GM12878 (cell line): ENCODE results near the gene SHANK1. TPM values are rescaled to one million over a fixed set of nuclear protein-coding genes. Genes with fewer than 3 reads are reported as not detected.

ENCODE experiments used
- ATAC-seq: fragments of 200-7000 bp; cut with Tn5 transposase; 3 replicates; pipeline ENCODE4 v1.9.1; 2020; ENCODE audit warnings: mild to moderate bottlenecking, moderate library complexity
- BruUV-seq: library from RNA; stranded (reverse); fragments of 400-500 nt; replicated peaks from 2 replicates; lab custom pipeline; 2021; lab: Mats Ljungman, UMichigan
- CTCF ChIA-PET: fragments of 300-600 bp; sonication (Branson Sonifier 250); formaldehyde crosslinking; extraction: SDS; loops from one replicate; lab custom pipeline; 2021; ENCODE audit warnings: inconsistent platforms; lab: Yijun Ruan, JAX
- POLR2A ChIA-PET: fragments of 350-600 bp; formaldehyde crosslinking; extraction: SDS; loops from one replicate; lab custom pipeline; 2021; ENCODE audit warnings: inconsistent platforms; lab: Charles Lee
- RAD21 ChIA-PET: fragments of 300-600 bp; sonication (Branson Sonifier 250); formaldehyde crosslinking; loops from one replicate; lab custom pipeline; 2023; ENCODE audit warnings: antibody characterized with exemption; ENCODE audit not compliant: unreplicated experiment; lab: Charles Lee
- SMC1A ChIA-PET: fragments of 300-600 bp; sonication (Branson Sonifier 250); formaldehyde crosslinking; loops from one replicate; lab custom pipeline; 2023; ENCODE audit not compliant: unreplicated experiment, uncharacterized antibody; lab: Charles Lee
- DNase-seq: peaks from one replicate; pipeline ENCODE4 v3.0.0-alpha.2; 2011; ENCODE audit warnings: low read depth, low spot score
- FAIRE-seq: peaks from 3 replicates; lab custom pipeline; 2011; peaks lifted over from hg19 to GRCh38; lab: Jason Lieb, UNC
- H2AFZ ChIP-seq: 2 replicates; pipeline ENCODE4 v1.6.0; 2011; ENCODE audit warnings: low read depth, low read length, control low read depth; ENCODE audit not compliant: control insufficient read depth
- H3K27ac ChIP-seq: 2 replicates; pipeline ENCODE4 v1.5.1; 2011; ENCODE audit warnings: control low read depth; ENCODE audit not compliant: control insufficient read depth, insufficient read depth
- H3K27me3 ChIP-seq, 2 experiments: replicated peaks in 1 of 2; 2 replicates each; pipeline versions ENCODE4 v1.6.0 to v1.6.1; 2011; ENCODE audit warnings: low read length in 1 of 2; ENCODE audit not compliant: control insufficient read depth in 2 of 2, insufficient read depth in 2 of 2
- H3K36me3 ChIP-seq, 2 experiments: 2 replicates each; pipeline ENCODE4 v1.5.1; 2011; ENCODE audit warnings: low read length in 1 of 2; ENCODE audit not compliant: control insufficient read depth in 2 of 2, insufficient read depth in 2 of 2
- H3K4me1 ChIP-seq: 2 replicates; pipeline ENCODE4 v1.6.1; 2011; ENCODE audit warnings: mild to moderate bottlenecking, low read length, moderate library complexity, mixed read lengths; ENCODE audit not compliant: control insufficient read depth, insufficient read depth
- H3K4me2 ChIP-seq: 2 replicates; pipeline ENCODE4 v1.6.0; 2011; ENCODE audit warnings: control low read depth; ENCODE audit not compliant: control insufficient read depth, insufficient read depth
- H3K4me3 ChIP-seq: fragments of 200-600 bp; sonication (generic); 2 replicates; pipeline ENCODE4 v1.5.1; 2016
- H3K79me2 ChIP-seq: 2 replicates; pipeline ENCODE4 v1.6.0; 2011; ENCODE audit warnings: low read length; ENCODE audit not compliant: control insufficient read depth, insufficient read depth
- H3K9ac ChIP-seq: 2 replicates; pipeline ENCODE4 v1.8.0; 2011; ENCODE audit warnings: low read length, control low read depth, mixed read lengths; ENCODE audit not compliant: control insufficient read depth, insufficient read depth
- H3K9me3 ChIP-seq: replicated peaks from 3 replicates; pipeline ENCODE4 v1.5.1; 2011; ENCODE audit warnings: mild to moderate bottlenecking, low read length; ENCODE audit not compliant: control insufficient read depth, insufficient read depth
- H4K20me1 ChIP-seq: 2 replicates; pipeline ENCODE4 v1.6.0; 2011; ENCODE audit not compliant: control insufficient read depth, insufficient read depth
- ATF2 ChIP-seq: IDR thresholded peaks from 2 replicates; pipeline ENCODE4 v1.6.1; 2012; ENCODE audit warnings: low read length, inconsistent platforms
- CBX3 ChIP-seq: fragments of 200-600 bp; sonication (generic); IDR thresholded peaks from 2 replicates; pipeline ENCODE4 v1.6.1; 2016; ENCODE audit warnings: low read depth, borderline replicate concordance
- HDGF ChIP-seq: fragments of 450-650 bp; IDR thresholded peaks from 2 replicates; pipeline ENCODE4 v1.6.1; 2016; ENCODE audit warnings: antibody characterized with exemption
- JUND ChIP-seq: IDR thresholded peaks from 2 replicates; pipeline ENCODE4 v1.6.1; 2012; ENCODE audit warnings: low read depth, mild to moderate bottlenecking, low read length, improper control_type of control experiment, moderate library complexity
- NFYB ChIP-seq: IDR thresholded peaks from 2 replicates; pipeline ENCODE4 v1.6.1; 2011; ENCODE audit warnings: low read depth, mild to moderate bottlenecking, low read length, improper control_type of control experiment, moderate library complexity; ENCODE audit not compliant: insufficient read depth
- NR2C2 ChIP-seq: IDR thresholded peaks from 2 replicates; pipeline ENCODE4 v1.6.1; 2011; ENCODE audit warnings: borderline replicate concordance, low read depth; ENCODE audit not compliant: control insufficient read depth, insufficient read length
- SMC3 ChIP-seq: IDR thresholded peaks from 2 replicates; pipeline ENCODE4 v1.6.1; 2011; ENCODE audit warnings: low read length, improper control_type of control experiment, borderline replicate concordance
- WRNIP1 ChIP-seq: IDR thresholded peaks from 2 replicates; pipeline ENCODE4 v1.6.1; 2011; ENCODE audit warnings: low read depth, low read length, improper control_type of control experiment, borderline replicate concordance
- ZSCAN29 ChIP-seq: fragments of 450-650 bp; IDR thresholded peaks from 2 replicates; pipeline ENCODE4 v1.6.1; 2017; ENCODE audit warnings: mild to moderate bottlenecking, moderate library complexity
- WGBS: methylation state at CpG from one replicate; pipeline ENCODE4 v1.1.6; 2016; ENCODE audit warnings: low lambda C conversion rate; ENCODE audit not compliant: insufficient replicate concordance, insufficient coverage; ENCODE audit errors: missing lambda C conversion rate; 5-methylcytosine and 5-hydroxymethylcytosine counted together
- in situ Hi-C: fragments of 300-500 bp; cut with MboI; formaldehyde crosslinking; loops from 9 replicates; pipeline ENCODE4 v1.14.3; 2018; ENCODE audit warnings: mixed read lengths
- intact Hi-C: fragments of 100-400 bp; cut with micrococcal nuclease; formaldehyde crosslinking; loops from one replicate; pipeline ENCODE4 v1.14.2; 2022; ENCODE audit not compliant: unreplicated experiment
- polyA plus RNA-seq, 11 experiments: library from polyadenylated mRNA; depleted of rRNA in 4 of 11; unstranded in 6 of 11; stranded (reverse) in 5 of 11; fragments of >200 nt; fragmentation: Nextera tagmentation in 4 of 11; fragmentation: Illumina TruSeq in 1 of 11; extraction: Ambion mirVana in 4 of 11; extraction: Trizol in 1 of 11; gene quantifications; 1 replicate in 1 of 11; 2 replicates in 10 of 11; pipeline versions ENCODE4 v1.2.1 to v1.2.3, GENCODE V29; 2011 to 2016; ENCODE audit warnings: inconsistent platforms in 2 of 11, missing spikeins in 2 of 11, low read depth in 1 of 11
- total RNA-seq, 4 experiments: library from RNA; depleted of rRNA in 3 of 4; stranded (reverse); fragments of >200 nt in 3 of 4; fragmentation: Illumina TruSeq in 1 of 4; extraction: Trizol in 1 of 4; gene quantifications; 2 replicates each; pipeline versions ENCODE4 v1.2.1 to v1.2.3, GENCODE V29; 2013 to 2021
- TF ChIP-seq, protein P1 (sequence below): fragments of 450-650 bp; conservative IDR thresholded peaks from 2 replicates; pipeline ENCODE4 v1.6.1; 2017; ENCODE audit warnings: mild to moderate bottlenecking, moderate library complexity

SHANK1 gene
- total and polyA plus RNA-seq, 10 of the 15 experiments (the other 5 are each of a cell fraction or from before 2014, with no cell fraction given) = not detected

GRCh38 chr19:50686310-50687032 lies 33.1 kb downstream of the SHANK1 start:
- RAD21 ChIA-PET = no interaction called here
- H3K36me3 ChIP-seq = no peaks in the 10 kb centered on the region
- H3K27ac ChIP-seq = no peak overlapping the region
- POLR2A ChIA-PET = no interaction called here
- SMC1A ChIA-PET = no interaction called here
- in situ Hi-C loops = no loop called here
- H3K9me3 ChIP-seq = no peaks in the 10 kb centered on the region
- no peak overlapping the region for H2AFZ ChIP-seq
- no peak overlapping the region for H3K4me2 ChIP-seq
- H3K27me3 ChIP-seq = no peaks in the 10 kb centered on the region
- TF ChIP-seq JUND (no peak), ZSCAN29 (no peak), SMC3 (no peak), WRNIP1 (no peak), ATF2 (no peak), NR2C2 (no peak), NFYB (no peak), HDGF (no peak), CBX3 (no peak)
- TF ChIP-seq, protein P1, sequence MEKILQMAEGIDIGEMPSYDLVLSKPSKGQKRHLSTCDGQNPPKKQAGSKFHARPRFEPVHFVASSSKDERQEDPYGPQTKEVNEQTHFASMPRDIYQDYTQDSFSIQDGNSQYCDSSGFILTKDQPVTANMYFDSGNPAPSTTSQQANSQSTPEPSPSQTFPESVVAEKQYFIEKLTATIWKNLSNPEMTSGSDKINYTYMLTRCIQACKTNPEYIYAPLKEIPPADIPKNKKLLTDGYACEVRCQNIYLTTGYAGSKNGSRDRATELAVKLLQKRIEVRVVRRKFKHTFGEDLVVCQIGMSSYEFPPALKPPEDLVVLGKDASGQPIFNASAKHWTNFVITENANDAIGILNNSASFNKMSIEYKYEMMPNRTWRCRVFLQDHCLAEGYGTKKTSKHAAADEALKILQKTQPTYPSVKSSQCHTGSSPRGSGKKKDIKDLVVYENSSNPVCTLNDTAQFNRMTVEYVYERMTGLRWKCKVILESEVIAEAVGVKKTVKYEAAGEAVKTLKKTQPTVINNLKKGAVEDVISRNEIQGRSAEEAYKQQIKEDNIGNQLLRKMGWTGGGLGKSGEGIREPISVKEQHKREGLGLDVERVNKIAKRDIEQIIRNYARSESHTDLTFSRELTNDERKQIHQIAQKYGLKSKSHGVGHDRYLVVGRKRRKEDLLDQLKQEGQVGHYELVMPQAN = no peak
- FAIRE-seq = no peak
- no peaks in the 10 kb centered on the region for H3K79me2 ChIP-seq
- no peak overlapping the region for H3K4me3 ChIP-seq
- BruUV-seq = no TSS peak
- intact Hi-C loops = no loop called here
- ATAC-seq = no peak
- 19% methylated on average over 28 of the region's 50 CpGs for WGBS
- H3K9ac ChIP-seq = no peak overlapping the region
- H3K4me1 ChIP-seq = no peaks in the 10 kb centered on the region
- DNase-seq = no peak
- H4K20me1 ChIP-seq = no peaks in the 10 kb centered on the region
- CTCF ChIA-PET = no interaction called here
